Measurements from ENCODE around the gene KCNJ12.
"Not testable (repeated sequence)": the region's sequence is repeated elsewhere in the genome, so short reads cannot be mapped to it uniquely, and the experiment has no call there.

KCNJ12 gene

GRCh38 chr17:21348081-21348925, 27.9 kb upstream of the KCNJ12 start:
- DNase-seq, result peak in 4 of 42 donors; percentile 2 to 8 (median 6)
- intact Hi-C loops (cut with DNase I), result not testable (repeated sequence)

- DNase-seq, result peak in 2 of 42 donors; percentile 20 to 28
- intact Hi-C loops (cut with DNase I), result not testable (repeated sequence)
These were observed 27.3 kb upstream of the KCNJ12 start for GRCh38 chr17:21348926-21349261.

- intact Hi-C loops (cut with DNase I), result not testable (repeated sequence)
- peak in 7 of 42 donors; percentile 1 to 18 (median 3) for DNase-seq
These were observed 26.7 kb upstream of the KCNJ12 start for GRCh38 chr17:21349358-21350050.

GRCh38 chr17:21350495-21350894, 25.7 kb upstream of the KCNJ12 start:
- DNase-seq, result peak in 4 of 42 donors; percentile 5 to 24 (median 13)
- intact Hi-C loops (cut with DNase I), result not testable (repeated sequence)

- DNase-seq, result peak in 5 of 42 donors; percentile 1 to 15 (median 6)
- intact Hi-C loops (cut with DNase I), result no loop called here
These were observed 24.6 kb upstream of the KCNJ12 start for GRCh38 chr17:21351366-21352065.

- peak in 2 of 42 donors; percentile 6 to 25 for DNase-seq
- intact Hi-C loops (cut with DNase I), result no loop called here
These were observed 23.8 kb upstream of the KCNJ12 start for GRCh38 chr17:21352221-21352980.

- intact Hi-C loops (cut with DNase I), result no loop called here
- no peak for DNase-seq
These were observed 23.2 kb upstream of the KCNJ12 start for GRCh38 chr17:21352981-21353265.

- intact Hi-C loops (cut with DNase I), result no loop called here
- no peak for DNase-seq
These were observed 22.7 kb upstream of the KCNJ12 start for GRCh38 chr17:21353326-21354010.

- DNase-seq, result no peak
- intact Hi-C loops (cut with DNase I), result no loop called here
These were observed 21.3 kb upstream of the KCNJ12 start for GRCh38 chr17:21354796-21355385.

GRCh38 chr17:21355586-21355985, 20.6 kb upstream of the KCNJ12 start:
- intact Hi-C loops (cut with DNase I), result no loop called here
- DNase-seq, result no peak

GRCh38 chr17:21356537-21357127, 19.5 kb upstream of the KCNJ12 start:
- DNase-seq, result no peak
- intact Hi-C loops (cut with DNase I), result no loop called here

- no peak for DNase-seq
- intact Hi-C loops (cut with DNase I), result no loop called here
These were observed 18.9 kb upstream of the KCNJ12 start for GRCh38 chr17:21357281-21357680.

GRCh38 chr17:21357696-21358656, 18.2 kb upstream of the KCNJ12 start:
- DNase-seq, result no peak
- intact Hi-C loops (cut with DNase I), result no loop called here

GRCh38 chr17:21358682-21359482, 17.3 kb upstream of the KCNJ12 start:
- DNase-seq, result no peak
- intact Hi-C loops (cut with DNase I), result no loop called here

- no peak for DNase-seq
- intact Hi-C loops (cut with DNase I), result no loop called here
These were observed 16.7 kb upstream of the KCNJ12 start for GRCh38 chr17:21359483-21359840.

- no peak for DNase-seq
- intact Hi-C loops (cut with DNase I), result no loop called here
These were observed 16.1 kb upstream of the KCNJ12 start for GRCh38 chr17:21360048-21360447.
